Femur (tissue), 1 donor: Measurements from ENCODE around the gene PLCD1.

Source experiments
- DNase-seq: peaks from one replicate; pipeline ENCODE4 v3.0.0-alpha.2; 2017

The PLCD1 gene

DNA sequence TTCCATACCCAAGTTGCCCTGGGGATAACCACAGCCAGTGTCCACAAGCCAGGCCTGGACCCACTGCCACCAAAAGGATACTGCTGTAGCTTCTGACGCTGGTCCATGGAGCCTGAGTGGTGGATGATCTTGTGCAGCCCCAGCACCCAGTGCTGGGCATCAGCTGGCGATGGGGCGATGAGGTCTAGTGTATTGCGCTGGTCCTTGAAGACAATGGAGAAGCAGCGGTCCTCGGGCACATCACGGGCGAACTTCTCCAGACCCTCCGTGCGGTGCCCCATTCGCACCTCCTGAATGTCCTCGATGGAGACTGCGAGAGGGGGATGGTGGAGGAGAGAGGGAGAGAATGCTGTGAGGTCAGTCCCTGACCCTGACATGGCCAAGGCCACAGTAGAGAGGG lies 13.0 kb downstream of the PLCD1 start:
- no peak for DNase-seq

DNA sequence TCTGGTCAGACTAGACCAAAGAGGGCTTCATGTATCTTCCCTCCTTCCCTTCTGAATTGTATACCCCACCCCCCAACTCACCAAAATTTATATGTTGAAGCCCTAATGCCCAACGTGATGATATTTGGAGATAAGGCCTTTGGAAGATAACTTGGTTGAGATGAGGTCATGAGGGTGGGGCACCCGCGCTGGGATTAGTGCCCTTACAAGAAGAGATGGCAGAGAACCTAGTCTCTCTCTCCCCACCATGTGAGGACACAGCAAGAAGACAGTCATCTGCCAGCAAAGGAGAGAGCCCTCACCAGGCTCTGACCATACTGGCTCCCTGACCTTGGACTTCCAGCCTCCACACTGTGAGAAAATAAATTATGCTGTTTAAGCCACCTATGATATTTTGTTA lies 13.5 kb downstream of the PLCD1 start:
- no peak for DNase-seq

- DNase-seq = no peak
Observed at GRCh38 chr3:38015485-38015884, 14.0 kb downstream of the PLCD1 start.

DNA sequence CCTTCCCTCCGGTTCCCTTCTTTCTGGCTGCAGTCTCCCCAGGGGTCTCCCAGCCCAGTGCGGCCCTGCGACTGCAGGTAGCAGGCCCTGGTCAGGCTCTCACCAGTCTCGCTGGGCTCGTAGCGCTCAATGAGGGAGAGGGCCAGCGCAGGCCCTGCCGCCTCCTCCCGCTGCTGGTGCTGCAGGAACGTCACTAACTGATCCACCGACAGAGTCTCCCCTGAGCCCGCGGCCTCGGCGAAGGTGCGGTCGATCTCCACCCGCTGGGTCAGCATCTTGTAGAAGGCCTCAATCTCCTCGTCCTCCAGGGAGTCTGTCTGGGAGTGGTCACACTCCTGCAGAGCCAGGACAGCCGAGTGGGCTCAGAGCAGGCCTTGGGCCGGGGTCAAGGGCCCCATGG lies 18.3 kb downstream of the PLCD1 start:
- DNase-seq = no peak

- no peak for DNase-seq
Observed at GRCh38 chr3:38009807-38010591, 19.4 kb downstream of the PLCD1 start.

DNA sequence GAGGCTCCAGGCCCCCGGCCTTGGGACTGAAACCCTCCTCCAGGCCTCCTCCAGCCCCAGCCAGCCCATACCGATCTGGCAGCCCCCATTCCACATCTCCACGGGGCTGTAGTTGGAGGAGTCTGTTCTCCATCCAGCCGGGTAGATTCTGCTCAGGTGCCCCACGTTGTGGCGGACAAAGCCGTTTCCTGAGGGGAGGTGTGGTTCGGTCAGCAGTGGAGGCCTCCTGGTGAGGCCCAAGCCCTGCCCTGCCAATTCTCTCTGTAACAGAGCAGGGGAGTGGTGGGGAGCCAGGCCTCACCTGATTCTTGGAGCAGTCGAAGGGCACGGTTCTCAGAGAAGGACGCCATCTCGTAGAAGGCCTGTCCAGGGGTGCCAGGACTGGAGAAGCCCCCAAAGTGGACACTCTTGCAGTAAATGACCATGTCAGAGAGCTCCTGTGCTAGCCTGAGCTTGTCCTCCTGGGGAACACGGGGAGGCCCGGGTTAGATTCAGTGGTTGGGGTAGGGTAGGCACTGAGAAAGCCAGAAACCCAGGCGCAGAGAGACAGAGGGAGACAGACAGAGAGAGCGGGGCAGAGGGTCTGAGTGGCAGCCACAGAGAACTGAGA lies 20.4 kb downstream of the PLCD1 start:
- no peak for DNase-seq

- DNase-seq = no peak
Observed at GRCh38 chr3:38008191-38008701, 21.2 kb downstream of the PLCD1 start.

- DNase-seq = no peak
Observed at GRCh38 chr3:38007754-38008090, 21.7 kb downstream of the PLCD1 start.

DNA sequence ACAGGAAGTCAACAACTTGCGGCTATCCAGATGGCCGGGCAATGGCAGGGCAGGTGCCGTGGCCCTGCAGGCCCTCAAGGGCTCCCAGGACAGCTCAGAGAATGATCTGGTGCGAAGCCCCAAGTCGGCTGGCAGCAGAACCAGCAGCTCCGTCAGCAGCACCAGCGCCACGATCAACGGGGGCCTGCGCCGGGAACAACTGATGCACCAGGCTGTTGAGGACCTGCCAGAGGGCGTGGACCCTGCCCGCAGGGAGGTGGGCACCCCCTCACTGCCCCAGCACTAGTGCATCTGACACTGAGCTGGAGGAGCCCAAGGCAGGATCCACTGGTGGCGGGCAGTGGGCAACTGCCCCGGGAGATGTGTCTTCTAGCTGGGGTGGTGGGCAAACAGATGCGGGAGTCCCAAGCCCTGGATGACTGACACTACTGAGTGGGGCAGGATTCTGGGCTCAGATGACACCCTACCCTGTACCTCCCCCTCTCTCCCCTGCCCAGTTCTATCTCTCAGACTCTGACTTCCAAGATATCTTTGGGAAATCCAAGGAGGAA lies 22.9 kb downstream of the PLCD1 start:
- no peak for DNase-seq

GRCh38 chr3:38006031-38006430 lies 23.4 kb downstream of the PLCD1 start:
- DNase-seq = no peak

DNA sequence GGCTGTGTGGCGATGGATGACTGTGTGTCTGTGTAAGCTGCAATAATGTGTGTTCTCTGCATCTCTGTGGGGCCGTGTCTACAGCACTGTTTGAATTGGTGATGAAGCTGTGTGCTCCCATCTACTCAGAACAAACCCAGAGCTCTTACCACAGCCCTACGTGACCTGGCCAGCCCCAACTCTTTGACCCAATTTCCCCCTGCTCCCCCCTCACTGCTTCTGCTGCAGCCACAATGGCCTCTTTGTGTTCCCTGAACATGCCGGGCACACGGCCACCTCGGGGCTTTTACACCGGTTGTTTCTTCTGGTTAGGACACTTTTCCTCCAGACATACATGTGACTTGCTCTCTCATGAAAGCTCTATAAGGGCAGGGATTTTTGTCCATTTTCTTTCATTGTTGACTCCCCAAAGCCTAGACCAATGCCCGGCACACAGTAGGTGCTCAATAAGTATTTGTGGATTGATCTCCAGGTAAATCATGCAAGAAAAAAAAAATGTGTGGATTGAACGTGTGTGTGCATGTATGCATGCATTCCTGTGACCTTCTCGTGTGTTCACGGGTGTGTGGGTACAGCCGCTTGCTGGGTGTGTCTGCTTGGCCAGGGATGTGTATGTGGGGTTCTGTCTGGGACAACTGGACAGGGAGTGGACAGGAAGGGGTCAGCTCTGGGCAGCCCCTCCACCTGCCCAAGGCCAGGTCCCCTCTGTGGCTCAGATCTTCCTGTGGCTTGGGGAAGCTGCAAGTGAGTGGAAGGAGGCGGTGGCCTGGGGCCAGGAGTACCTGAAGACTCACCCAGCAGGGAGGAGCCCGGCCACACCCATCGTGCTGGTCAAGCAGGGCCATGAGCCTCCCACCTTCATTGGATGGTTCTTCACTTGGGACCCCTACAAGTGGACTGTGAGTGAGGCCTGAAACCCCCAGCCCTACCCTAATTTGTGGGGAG lies 24.1 kb downstream of the PLCD1 start:
- DNase-seq = peak; percentile 76

DNA sequence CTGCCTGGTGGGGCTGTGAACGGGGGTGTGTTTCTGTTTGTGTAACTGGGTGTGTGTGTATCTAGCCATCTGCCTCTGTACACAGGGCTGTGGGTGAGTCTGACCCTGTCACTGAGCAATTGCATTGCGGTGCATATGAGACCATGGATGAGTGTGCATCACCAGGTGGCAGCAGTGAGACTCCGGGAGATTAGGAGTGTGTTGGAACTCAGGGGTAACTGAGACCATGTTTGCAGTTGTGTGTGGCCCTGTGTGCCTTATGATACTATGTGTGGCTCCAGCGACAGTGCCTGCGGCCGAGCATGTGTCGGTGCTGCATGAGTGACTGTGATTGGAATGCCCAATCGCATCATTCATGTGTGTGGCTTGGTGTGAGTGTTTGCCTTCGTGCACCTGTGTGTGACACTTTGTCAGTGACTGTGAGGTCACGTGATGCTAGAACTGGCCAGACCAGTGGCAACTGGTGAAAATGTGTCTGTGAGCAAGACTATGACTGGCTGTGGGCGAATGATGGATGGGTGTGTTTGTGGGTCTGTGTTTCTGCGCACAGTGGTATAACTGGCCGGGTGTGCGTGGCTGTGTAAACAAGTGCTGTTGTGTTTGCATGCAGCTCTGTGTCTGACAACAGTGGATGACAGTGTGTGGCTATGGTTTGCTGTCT lies 24.9 kb downstream of the PLCD1 start:
- DNase-seq = peak; percentile 72

DNA sequence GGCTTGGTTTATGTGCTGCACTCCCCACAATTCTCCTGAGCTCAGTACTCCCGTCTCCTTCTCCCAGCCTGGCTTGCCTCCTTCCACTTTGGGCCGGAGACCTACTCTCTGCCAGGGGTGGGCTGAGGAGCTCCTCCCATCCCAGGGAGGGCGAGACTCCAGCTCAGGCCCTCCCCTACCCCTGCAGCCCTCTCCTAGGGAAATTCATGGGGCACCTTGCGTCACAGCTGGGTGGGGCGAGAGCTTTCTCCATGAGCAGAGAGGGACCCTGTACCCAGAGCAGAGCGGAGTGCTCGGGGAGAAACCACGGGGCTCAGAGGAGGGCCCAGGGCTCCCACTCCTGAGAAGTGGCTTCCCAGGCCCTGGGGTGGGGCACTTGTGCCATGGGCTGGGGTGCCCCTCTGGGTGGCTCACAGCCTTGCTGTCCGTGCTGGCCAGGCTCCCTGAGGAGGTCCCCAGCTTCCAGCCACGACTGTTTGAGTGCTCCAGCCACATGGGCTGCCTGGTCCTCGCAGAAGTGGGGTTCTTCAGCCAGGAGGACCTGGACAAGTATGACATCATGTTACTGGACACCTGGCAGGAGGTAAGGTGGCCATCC lies 25.5 kb downstream of the PLCD1 start:
- DNase-seq = no peak

- peak; percentile 78 for DNase-seq
Observed at GRCh38 chr3:38003371-38003816, 26.0 kb downstream of the PLCD1 start.

DNA sequence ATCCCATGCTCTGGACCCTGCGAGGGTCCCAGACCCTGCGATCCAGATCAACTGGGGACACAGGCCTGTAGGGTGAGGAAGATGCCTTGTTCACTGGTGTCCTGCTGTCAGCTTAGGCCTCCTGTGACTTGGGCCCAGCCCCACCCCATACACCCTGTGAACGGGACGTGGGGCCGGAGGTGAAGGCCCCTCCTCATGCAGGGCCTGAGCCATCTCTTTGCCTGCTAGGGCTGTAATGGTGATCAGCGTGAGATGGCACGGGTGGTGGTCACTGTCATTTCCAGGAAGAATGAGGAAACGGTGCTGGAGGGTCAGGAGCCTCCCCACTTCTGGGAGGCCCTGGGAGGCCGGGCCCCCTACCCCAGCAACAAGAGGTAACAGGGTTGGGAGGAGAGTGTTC lies 26.5 kb downstream of the PLCD1 start:
- DNase-seq = no peak

DNA sequence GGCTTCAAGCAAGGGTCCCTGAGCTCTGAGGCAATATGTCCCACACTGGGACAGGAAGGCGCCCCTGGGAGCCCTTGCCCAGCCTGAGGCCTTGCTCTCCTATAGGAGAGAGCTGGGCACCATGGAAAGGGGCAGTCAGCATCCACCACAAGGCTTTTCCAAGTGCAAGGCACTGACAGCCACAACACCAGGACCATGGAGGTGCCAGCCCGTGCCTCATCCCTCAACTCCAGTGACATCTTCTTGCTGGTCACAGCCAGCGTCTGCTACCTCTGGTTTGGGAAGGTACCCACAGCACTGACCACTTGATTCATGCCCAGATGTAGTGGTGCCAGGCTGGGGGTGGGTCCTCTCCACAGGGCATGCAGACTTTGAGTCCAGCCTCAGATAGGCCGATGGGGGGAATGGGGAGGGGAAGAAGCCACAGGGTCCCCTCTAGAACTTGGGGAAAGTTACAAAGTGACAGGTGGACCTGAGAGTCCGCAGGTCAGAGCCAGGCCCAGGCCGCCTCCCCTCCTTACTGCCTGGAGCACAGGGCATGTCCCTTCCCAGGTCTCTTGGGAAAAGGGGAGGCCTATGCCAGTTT lies 27.1 kb downstream of the PLCD1 start:
- peak; percentile 20 for DNase-seq

- peak; percentile 21 for DNase-seq
Observed at GRCh38 chr3:38001456-38002081, 27.9 kb downstream of the PLCD1 start.

DNA sequence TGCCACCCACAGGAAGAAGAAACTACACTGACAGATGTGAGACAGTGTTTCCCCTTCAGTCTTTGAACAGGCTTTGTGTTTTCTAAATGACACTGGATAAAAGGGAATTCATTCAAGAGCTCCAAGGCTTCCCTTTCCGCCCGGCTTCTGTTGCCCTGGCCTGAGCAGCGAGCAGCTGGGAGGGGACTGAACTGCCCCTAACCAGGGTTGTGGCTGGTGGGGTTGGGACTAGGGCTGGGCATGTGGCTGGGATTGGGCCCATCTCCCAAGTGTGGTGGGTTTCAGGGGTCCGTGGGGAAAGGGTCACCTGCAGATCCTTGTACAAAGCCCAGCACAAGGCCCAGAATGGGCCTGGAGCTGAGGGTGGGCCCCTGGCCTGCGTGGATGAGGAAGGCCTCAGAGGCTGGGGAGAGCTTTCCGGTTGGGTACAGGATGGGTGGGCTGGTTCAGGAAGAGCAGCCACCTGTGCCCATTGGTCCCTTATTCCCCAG lies 28.4 kb downstream of the PLCD1 start:
- DNase-seq = peak; percentile 17

DNA sequence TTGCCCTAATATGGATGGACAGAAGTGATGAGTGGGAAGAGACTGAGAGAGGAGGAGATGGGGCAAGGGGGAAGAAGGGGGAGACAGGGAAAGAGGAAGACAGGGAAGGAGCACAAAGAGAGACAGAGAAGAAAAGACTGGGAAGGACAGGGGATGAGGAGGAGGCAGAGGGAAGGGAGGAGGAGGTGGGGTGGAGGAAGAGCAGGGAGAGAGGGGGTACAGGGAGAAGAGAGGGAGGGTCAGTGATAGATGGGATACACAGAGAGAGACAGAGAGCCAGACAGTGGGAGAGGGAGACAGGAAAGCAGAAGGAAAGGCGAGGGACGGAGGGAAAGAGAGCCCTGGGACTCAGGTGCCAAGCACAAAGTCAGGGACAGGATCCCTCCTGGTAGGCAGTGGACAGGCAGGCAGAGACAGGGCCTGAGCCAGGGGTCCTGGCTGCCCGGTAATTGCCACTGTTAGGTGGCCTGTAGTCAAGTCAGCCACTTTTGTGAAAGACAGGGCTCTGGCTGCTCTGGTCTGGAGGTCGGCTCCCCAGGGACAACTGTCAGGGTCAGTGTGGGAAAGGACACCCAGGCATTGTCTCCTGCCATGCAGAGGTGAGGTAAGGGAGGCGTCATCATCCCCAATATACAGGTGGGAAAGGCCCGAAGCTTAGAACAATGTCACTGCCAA lies 29.1 kb downstream of the PLCD1 start:
- DNase-seq = peak; percentile 13

- DNase-seq = peak; percentile 16
Observed at GRCh38 chr3:37999836-38000235, 29.6 kb downstream of the PLCD1 start.
